H1 (cell line): ENCODE results near the gene GGT5. TPM values are rescaled to one million over a fixed set of nuclear protein-coding genes. Genes with fewer than 3 reads are reported as not detected.

Experiments used
- CTCF ChIA-PET: fragments of 300-600 bp; sonication (Branson Sonifier 250); formaldehyde crosslinking; loops from one replicate; lab custom pipeline; 2021; ENCODE audit not compliant: partially characterized antibody; lab: Charles Lee
- POLR2A ChIA-PET: fragments of 300-600 bp; sonication (Branson Sonifier 250); formaldehyde crosslinking; loops from one replicate; lab custom pipeline; 2021; ENCODE audit warnings: inconsistent platforms; ENCODE audit not compliant: partially characterized antibody; lab: Charles Lee
- DNase-seq, 2 experiments: peaks; one replicate each; pipeline versions ENCODE4 v3.0.0 to v3.0.0-alpha.2; 2010 to 2022; ENCODE audit warnings: low spot score in 2 of 2, low read depth in 1 of 2, mixed read lengths in 1 of 2
- FAIRE-seq: peaks from 2 replicates; lab custom pipeline; 2011; peaks lifted over from hg19 to GRCh38; lab: Jason Lieb, UNC
- H2AFZ ChIP-seq: 2 replicates; pipeline ENCODE4 v1.8.1; 2012; ENCODE audit warnings: low read length, inconsistent platforms
- H2AK5ac ChIP-seq: 2 replicates; pipeline ENCODE4 v1.6.1; 2013; ENCODE audit warnings: low read depth, low read length
- H2BK120ac ChIP-seq: replicated peaks from 2 replicates; pipeline ENCODE3; 2013; ENCODE audit warnings: low read depth, low read length, inconsistent platforms
- H2BK12ac ChIP-seq: 2 replicates; pipeline ENCODE4 v1.6.1; 2013; ENCODE audit warnings: low read depth, low read length
- H2BK15ac ChIP-seq: 2 replicates; pipeline ENCODE4 v1.6.1; 2013; ENCODE audit warnings: low read length
- H2BK20ac ChIP-seq: 2 replicates; pipeline ENCODE4 v1.6.1; 2013; ENCODE audit warnings: low read length
- H2BK5ac ChIP-seq: 2 replicates; pipeline ENCODE4 v1.6.1; 2013; ENCODE audit warnings: low read depth, low read length
- H3K14ac ChIP-seq: 2 replicates; pipeline ENCODE4 v1.6.1; 2013; ENCODE audit warnings: inconsistent platforms; ENCODE audit not compliant: insufficient read length
- H3K18ac ChIP-seq: 2 replicates; pipeline ENCODE4 v1.6.1; 2013; ENCODE audit warnings: low read length; ENCODE audit errors: extremely low read depth
- H3K23ac ChIP-seq: 2 replicates; pipeline ENCODE4 v1.6.1; 2013; ENCODE audit warnings: inconsistent platforms; ENCODE audit not compliant: insufficient read length
- H3K23me2 ChIP-seq: 2 replicates; pipeline ENCODE4 v1.6.1; 2013; ENCODE audit warnings: low read depth, low read length
- H3K27ac ChIP-seq: 2 replicates; pipeline ENCODE4 v1.6.1; 2011; ENCODE audit warnings: low read depth, low read length, inconsistent platforms
- H3K27me3 ChIP-seq, 4 experiments: replicated peaks in 1 of 4; 1 replicate in 1 of 4; 2 replicates in 3 of 4; pipeline versions ENCODE4 v1.6.1 to v1.8.1; 2011 to 2013; ENCODE audit warnings: low read length in 3 of 4, mild to moderate bottlenecking in 3 of 4, inconsistent platforms in 2 of 4, mixed read lengths in 2 of 4, moderate library complexity in 1 of 4; ENCODE audit not compliant: control insufficient read depth in 3 of 4, insufficient read depth in 3 of 4; ENCODE audit errors: extremely low read depth in 1 of 4
- H3K36me3 ChIP-seq, 4 experiments: 2 replicates each; pipeline versions ENCODE4 v1.6.1 to v1.8.1; 2011 to 2013; ENCODE audit warnings: mild to moderate bottlenecking in 4 of 4, low read length in 3 of 4, moderate library complexity in 2 of 4, control low read depth in 1 of 4, inconsistent platforms in 1 of 4; ENCODE audit not compliant: insufficient read depth in 4 of 4, control insufficient read depth in 2 of 4
- H3K4ac ChIP-seq: replicated peaks from 2 replicates; pipeline ENCODE3; 2013; ENCODE audit warnings: low read length, low read depth, mixed read lengths, inconsistent platforms; ENCODE audit not compliant: insufficient read length
- H3K4me1 ChIP-seq, 4 experiments: replicated peaks in 1 of 4; 1 replicate in 1 of 4; 2 replicates in 3 of 4; pipeline versions ENCODE4 v1.6.1 to v1.8.1; 2011 to 2013; ENCODE audit warnings: low read length in 3 of 4, inconsistent platforms in 2 of 4, mixed read lengths in 1 of 4; ENCODE audit not compliant: insufficient read depth in 4 of 4, control insufficient read depth in 3 of 4
- H3K4me2 ChIP-seq, 2 experiments: 2 replicates each; pipeline versions ENCODE4 v1.6.1 to v1.8.1; 2011 to 2013; ENCODE audit warnings: low read depth in 2 of 2, low read length in 2 of 2, control low read depth in 1 of 2, inconsistent platforms in 1 of 2, mild to moderate bottlenecking in 1 of 2; ENCODE audit not compliant: insufficient read depth in 1 of 2
- H3K4me3 ChIP-seq, 4 experiments: fragments of 200-600, 300-600 bp in 1 of 4; sonication (generic), shearing (Covaris generic), sonication (Bioruptor Twin) in 1 of 4; 2 replicates each; pipeline versions ENCODE4 v1.5.1 to v1.8.1; 2011 to 2016; ENCODE audit warnings: low read length in 4 of 4, low read depth in 3 of 4, control low read depth in 2 of 4, inconsistent platforms in 2 of 4, mild to moderate bottlenecking in 2 of 4, mixed read lengths in 1 of 4, moderate library complexity in 1 of 4; ENCODE audit not compliant: insufficient read depth in 2 of 4; ENCODE audit errors: extremely low read depth in 1 of 4
- H3K56ac ChIP-seq: replicated peaks from 2 replicates; pipeline ENCODE3; 2013; ENCODE audit warnings: low read depth, mild to moderate bottlenecking, mixed read lengths, low read length, inconsistent platforms; ENCODE audit not compliant: insufficient read length
- H3K79me1 ChIP-seq: 2 replicates; pipeline ENCODE4 v1.6.1; 2013; ENCODE audit warnings: low read depth, low read length, control low read depth
- H3K79me2 ChIP-seq, 2 experiments: 2 replicates each; pipeline versions ENCODE4 v1.6.1 to v1.8.1; 2012 to 2013; ENCODE audit warnings: low read length in 2 of 2, mild to moderate bottlenecking in 2 of 2, inconsistent platforms in 1 of 2; ENCODE audit not compliant: insufficient read depth in 2 of 2, control insufficient read depth in 1 of 2
- H3K9ac ChIP-seq, 4 experiments: replicated peaks in 1 of 4; 1 replicate in 1 of 4; 2 replicates in 3 of 4; pipeline versions ENCODE4 v1.6.1 to v1.8.1; 2011 to 2013; ENCODE audit warnings: low read depth in 3 of 4, low read length in 3 of 4, control low read depth in 2 of 4, mild to moderate bottlenecking in 2 of 4, moderate library complexity in 2 of 4, inconsistent platforms in 1 of 4; ENCODE audit errors: extremely low read depth in 1 of 4
- H3K9me3 ChIP-seq, 2 experiments: 2 replicates each; pipeline versions ENCODE4 v1.6.1 to v1.8.1; 2012 to 2013; ENCODE audit warnings: mild to moderate bottlenecking in 2 of 2, moderate library complexity in 2 of 2, control low read depth in 1 of 2, inconsistent platforms in 1 of 2, low read depth in 1 of 2, low read length in 1 of 2, mixed read lengths in 1 of 2; ENCODE audit not compliant: insufficient read depth in 2 of 2
- H4K20me1 ChIP-seq, 2 experiments: replicated peaks in 1 of 2; 2 replicates each; pipeline versions ENCODE3 to v1.8.1; 2011 to 2013; ENCODE audit warnings: inconsistent platforms in 2 of 2, low read length in 2 of 2, mild to moderate bottlenecking in 1 of 2; ENCODE audit not compliant: insufficient read depth in 2 of 2, control insufficient read depth in 1 of 2
- H4K5ac ChIP-seq: 2 replicates; pipeline ENCODE4 v1.6.1; 2013; ENCODE audit warnings: low read length, low read depth, mixed read lengths, inconsistent platforms; ENCODE audit not compliant: insufficient read length
- H4K8ac ChIP-seq: 2 replicates; pipeline ENCODE4 v1.8.0; 2013; ENCODE audit warnings: mild to moderate bottlenecking, moderate library complexity, low read length, inconsistent platforms; ENCODE audit not compliant: insufficient read depth; ENCODE audit errors: extremely low read depth
- H4K91ac ChIP-seq: replicated peaks from 2 replicates; pipeline ENCODE3; 2013; ENCODE audit warnings: low read length, mixed read lengths, inconsistent platforms; ENCODE audit not compliant: insufficient read length
- ASH2L ChIP-seq: fragments of 200-600, 300-600 bp; sonication (generic); IDR thresholded peaks from one replicate; pipeline ENCODE4 v1.7.1; 2017; ENCODE audit warnings: low read length
- BCL11A ChIP-seq, 2 experiments: IDR thresholded peaks; one replicate each; pipeline ENCODE4 v1.6.1; 2011; ENCODE audit warnings: low read depth in 2 of 2, low read length in 2 of 2, mild to moderate bottlenecking in 2 of 2
- CBX5 ChIP-seq: fragments of 300-800, 300-1000 bp; sonication (generic); IDR thresholded peaks from 2 replicates; pipeline ENCODE4 v1.7.1; 2016; ENCODE audit warnings: antibody characterized with exemption, low read length, low read depth
- EP300 ChIP-seq, 2 experiments: IDR thresholded peaks; 1 replicate in 1 of 2; 2 replicates in 1 of 2; pipeline ENCODE4 v1.6.1; 2011 to 2012; ENCODE audit warnings: low read depth in 2 of 2, low read length in 2 of 2, mild to moderate bottlenecking in 2 of 2, borderline replicate concordance in 1 of 2, inconsistent platforms in 1 of 2, moderate library complexity in 1 of 2
- GTF2F1 ChIP-seq: IDR thresholded peaks from 2 replicates; pipeline ENCODE4 v1.6.1; 2012; ENCODE audit warnings: low read depth, low read length, improper control_type of control experiment, borderline replicate concordance
- HDAC2 ChIP-seq, 2 experiments: fragments of 300-600 bp in 1 of 2; sonication (generic) in 1 of 2; IDR thresholded peaks; 2 replicates each; pipeline ENCODE4 v1.6.1; 2011 to 2012; ENCODE audit warnings: low read depth in 2 of 2, low read length in 2 of 2, mild to moderate bottlenecking in 2 of 2, moderate library complexity in 2 of 2, borderline replicate concordance in 1 of 2, inconsistent platforms in 1 of 2
- KDM4A ChIP-seq: IDR thresholded peaks from one replicate; pipeline ENCODE4 v1.7.1; 2012; ENCODE audit warnings: low read depth, mild to moderate bottlenecking, moderate library complexity, low read length, inconsistent platforms; ENCODE audit not compliant: severe bottlenecking
- KDM5A ChIP-seq: fragments of 200-600 bp; IDR thresholded peaks from 2 replicates; pipeline ENCODE4 v1.7.1; 2012; ENCODE audit warnings: mild to moderate bottlenecking, low read length, inconsistent platforms, mixed read lengths
- POLR2A ChIP-seq, 2 experiments: IDR thresholded peaks; 1 replicate in 1 of 2; 2 replicates in 1 of 2; pipeline ENCODE4 v1.6.1; 2011; ENCODE audit warnings: low read depth in 2 of 2, low read length in 2 of 2, mild to moderate bottlenecking in 2 of 2; ENCODE audit errors: control extremely low read depth in 1 of 2
- POLR2AphosphoS5 ChIP-seq: IDR thresholded peaks from 2 replicates; pipeline ENCODE4 v1.6.1; 2011; ENCODE audit warnings: low read depth, low read length
- SP4 ChIP-seq: IDR thresholded peaks from 2 replicates; pipeline ENCODE4 v1.6.1; 2012; ENCODE audit warnings: low read length, inconsistent platforms
- TAF7 ChIP-seq: optimal IDR thresholded peaks from 2 replicates; pipeline ENCODE3; 2011; ENCODE audit warnings: low read depth, mild to moderate bottlenecking, inconsistent platforms, low read length, moderate library complexity, borderline replicate concordance
- TBP ChIP-seq: IDR thresholded peaks from 2 replicates; pipeline ENCODE4 v1.6.1; 2011; ENCODE audit warnings: low read depth, low read length, improper control_type of control experiment
- YY1 ChIP-seq: IDR thresholded peaks from 2 replicates; pipeline ENCODE4 v1.6.1; 2011; ENCODE audit warnings: low read depth, mild to moderate bottlenecking, low read length
- ZNF274 ChIP-seq: IDR thresholded peaks from 2 replicates; pipeline ENCODE4 v1.7.0; 2012; ENCODE audit warnings: low read length, borderline replicate concordance; ENCODE audit errors: extremely low read depth
- WGBS, 2 experiments: shearing (Covaris generic) in 1 of 2; methylation state at CpG; one replicate each; pipeline versions ENCODE4 v1.1.6 to v1.1.7; 2013 to 2015; ENCODE audit warnings: low lambda C conversion rate in 2 of 2, mixed read lengths in 2 of 2, inconsistent platforms in 1 of 2, low coverage in 1 of 2, missing lambda C conversion rate in 1 of 2; ENCODE audit not compliant: insufficient replicate concordance in 2 of 2, insufficient coverage in 1 of 2, insufficient read length in 1 of 2; ENCODE audit errors: extremely low coverage in 1 of 2, missing lambda C conversion rate in 1 of 2; 5-methylcytosine and 5-hydroxymethylcytosine counted together
- polyA plus RNA-seq, 7 experiments: library from polyadenylated mRNA; depleted of rRNA in 3 of 7; stranded (reverse) in 5 of 7; unstranded in 2 of 7; fragments of >200 nt in 5 of 7; fragments of 200-250 nt in 2 of 7; gene quantifications; 1 replicate in 5 of 7; 2 replicates in 1 of 7; 4 replicates in 1 of 7; pipeline versions ENCODE4 v1.2.1 to v1.2.3, GENCODE V29; 2011 to 2013; ENCODE audit warnings: missing spikeins in 2 of 7, mixed read lengths in 2 of 7
- total RNA-seq: library from RNA; stranded (reverse); fragmentation: NEBNext Ultra II Directional; extraction: Animal tissue kit (Norgen Biotek cat#: 25700); gene quantifications from 2 replicates; pipeline ENCODE4 v1.2.1, GENCODE V29; 2021

GGT5 gene
- total and polyA plus RNA-seq, 2 of the 8 experiments (the other 6 are each of a cell fraction or from before 2014, with no cell fraction given), result 0.05 TPM; not detected in 1

GRCh38 chr22:24178021-24178431 lies 66.9 kb downstream of the GGT5 start:
- H3K79me1 ChIP-seq, result no peaks in the 10 kb centered on the region
- no peak overlapping the region for H2BK12ac ChIP-seq
- H4K8ac ChIP-seq, result peak overlapping the region; percentile 65; the same call in 1 of the 2 replicates
- 90% methylated on average over 9 of the region's 12 CpGs; no CpG with 5 or more reads in 1 of the 2 experiments for WGBS, 2 experiments
- CTCF ChIA-PET, result interaction anchor here (1.2 to 19.1 kb wide), 10 partner anchors 12 to 168 kb away, joined by 3 to 301 read pairs (median 8); partner anchors contain the start of gene CABIN1
- DNase-seq (no peak), FAIRE-seq (no peak)
- POLR2A ChIA-PET, result no interaction called here
- H3K18ac ChIP-seq, result no peak overlapping the region
- H2BK5ac ChIP-seq, result no peak overlapping the region
- no peak overlapping the region for H4K5ac ChIP-seq
- no peak overlapping the region for H2AFZ ChIP-seq
- no peak overlapping the region for H3K23ac ChIP-seq
- no peak overlapping the region for H3K4ac ChIP-seq
- H3K23me2 ChIP-seq, result no peaks in the 10 kb centered on the region; the same call in 1 of the 2 replicates
- no peak overlapping the region for H2BK20ac ChIP-seq
- H3K36me3 ChIP-seq, result no peaks in the 10 kb centered on the region; a peak in 1 of 8 replicates
- H2BK15ac ChIP-seq, result no peak overlapping the region
- H3K9me3 ChIP-seq, result no peaks in the 10 kb centered on the region
- H4K20me1 ChIP-seq, result peaks cover 0 to 3% of the 10 kb centered on the region in 2 experiments
- no peak overlapping the region for H3K4me2 ChIP-seq
- no peak overlapping the region for H4K91ac ChIP-seq
- no peak overlapping the region for H2AK5ac ChIP-seq
- no peak for TF ChIP-seq CBX5
- no peak for TF ChIP-seq KDM4A
- no peak for TF ChIP-seq POLR2AphosphoS5
- no peak for TF ChIP-seq TAF7
- TF ChIP-seq HDAC2 (IDR thresholded peaks at IDR 0.05; ENCODE audit: borderline replicate concordance in 1 of 2, low read depth in 2 of 2, low read length in 2 of 2), result no peak
- no peak for TF ChIP-seq BCL11A (IDR thresholded peaks at IDR 0.05; ENCODE audit: low read depth in 2 of 2, low read length in 2 of 2)
- no peak for TF ChIP-seq TBP
- no peak for TF ChIP-seq ASH2L
- TF ChIP-seq EP300 (IDR thresholded peaks at IDR 0.05; ENCODE audit: borderline replicate concordance in 1 of 2, low read depth in 2 of 2, low read length in 2 of 2), result no peak
- no peak for TF ChIP-seq KDM5A
- no peak for TF ChIP-seq ZNF274
- TF ChIP-seq YY1, result no peak
- TF ChIP-seq GTF2F1, result no peak
- no peak for TF ChIP-seq SP4
- no peak for TF ChIP-seq POLR2A (IDR thresholded peaks at IDR 0.05; ENCODE audit: control extremely low read depth in 1 of 2, low read depth in 2 of 2, low read length in 2 of 2)
- H3K27me3 ChIP-seq, result no peaks in the 10 kb centered on the region
- no peak overlapping the region for H3K14ac ChIP-seq
- H3K4me1 ChIP-seq, result peaks cover 0 to 13% (median 9%) of the 10 kb centered on the region in 4 experiments; a peak in 6 of 7 replicates
- H3K79me2 ChIP-seq, result no peaks in the 10 kb centered on the region
- no peak overlapping the region for H3K27ac ChIP-seq
- H3K56ac ChIP-seq, result no peak overlapping the region
- H3K4me3 ChIP-seq, result no peak overlapping the region
- no peak overlapping the region for H2BK120ac ChIP-seq
- no peak overlapping the region for H3K9ac ChIP-seq
